Measurements from ENCODE around the gene ZNF132.

ZNF132 gene

DNA sequence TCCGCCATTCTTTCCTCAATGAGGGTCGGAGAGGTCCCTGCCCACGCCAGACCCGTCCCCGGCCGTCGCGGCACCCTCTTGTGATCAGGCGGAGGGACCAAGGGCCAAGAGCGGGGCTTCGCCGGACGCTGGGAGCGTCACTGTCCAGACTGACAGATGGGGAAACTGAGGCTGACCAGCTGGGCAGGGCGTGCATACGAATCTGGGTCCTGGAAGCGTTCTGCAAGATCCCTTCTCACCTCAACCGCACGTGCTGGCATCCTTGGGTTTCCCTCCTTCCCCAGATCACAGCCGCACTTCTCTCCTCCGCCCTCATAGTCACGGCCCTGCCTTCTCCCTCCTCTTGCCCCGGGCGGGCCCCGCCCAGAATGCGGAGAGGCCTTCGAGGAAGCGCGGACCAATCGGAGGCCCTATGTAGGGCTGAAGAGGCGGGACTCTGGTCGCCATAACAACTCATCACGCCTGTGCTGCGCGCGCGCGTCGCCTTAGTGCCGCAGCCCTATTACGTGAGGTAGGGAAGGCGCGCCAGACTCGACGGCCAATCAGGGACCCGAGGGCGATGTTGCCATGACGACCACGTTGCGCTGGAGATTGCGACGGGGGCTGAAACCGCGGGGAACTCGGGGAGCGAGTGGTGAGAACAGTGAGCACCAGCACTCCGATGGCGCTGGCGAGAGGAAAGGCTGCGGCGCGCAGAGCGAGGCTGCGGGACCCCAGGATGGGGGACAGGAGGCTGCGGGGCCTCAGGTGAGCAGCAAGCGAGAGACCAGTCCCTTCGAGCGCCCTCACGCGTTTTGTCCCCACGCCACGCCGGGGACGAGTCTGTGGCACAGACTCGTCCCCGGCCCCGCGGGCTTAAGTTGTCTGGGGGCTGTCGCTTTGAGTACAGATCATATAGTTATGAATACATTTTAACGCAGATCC lies 38.8 kb downstream of the ZNF132 start:
- CTCF ChIA-PET = no interaction called here
- POLR2A ChIA-PET = interaction anchor here (1.4 to 1.5 kb wide), 2 partner anchors 8 to 14 kb away, joined by 4 to 10 read pairs; partner anchors contain the start of genes RPS5 and ZNF584
- H3K36me3 ChIP-seq (ENCODE audit: control insufficient read depth in 2 of 2, insufficient read depth in 1 of 2, low read length in 2 of 2) = no peaks in the 10 kb centered on the region; a peak in 1 of 3 replicates
- H3K4me1 ChIP-seq (ENCODE audit: control insufficient read depth, insufficient read depth, low read length) = peaks cover 3% of the 10 kb centered on the region; the same call in 1 of the 2 replicates
- H3K9me3 ChIP-seq (ENCODE audit: control insufficient read depth, insufficient read depth, low read depth, low read length) = no peaks in the 10 kb centered on the region
- peak overlapping the region; percentile 27; the same call in 1 of the 2 replicates for H3K27ac ChIP-seq (ENCODE audit: extremely low read depth, low read depth, low read length)
- peak overlapping the region; percentile 66 for H3K4me3 ChIP-seq (ENCODE audit: low read depth, low read length)
- TF ChIP-seq ZNF132 (tag by site-specific recombination; IDR thresholded peaks at IDR 0.05; ENCODE audit: borderline replicate concordance) (no peak), ZNF785 (tag by site-specific recombination; IDR thresholded peaks at IDR 0.05) (no peak), ZNF585B (tag by site-specific recombination; IDR thresholded peaks at IDR 0.05) (no peak), ZNF792 (tag by site-specific recombination; IDR thresholded peaks at IDR 0.05) (no peak), ZNF350 (tag by site-specific recombination; IDR thresholded peaks at IDR 0.05) (no peak), SP2 (tag by site-specific recombination; IDR thresholded peaks at IDR 0.05) (peak; percentile 96), MYNN (tag by site-specific recombination; IDR thresholded peaks at IDR 0.05; ENCODE audit: borderline replicate concordance) (peak; percentile 83; the same call in 1 of the 2 replicates), ZNF121 (tag by site-specific recombination; IDR thresholded peaks at IDR 0.05) (no peak), ZNF23 (tag by site-specific recombination; IDR thresholded peaks at IDR 0.05; ENCODE audit: borderline replicate concordance) (no peak), PRDM1 (tag by site-specific recombination; IDR thresholded peaks at IDR 0.05) (no peak), TRIM28 (IDR thresholded peaks at IDR 0.05; ENCODE audit: borderline replicate concordance, low read length) (no peak), KLF10 (tag by site-specific recombination; IDR thresholded peaks at IDR 0.05) (peak; percentile 40; the same call in 1 of the 2 replicates), ZNF274 (IDR thresholded peaks at IDR 0.05; ENCODE audit: low read length) (no peak), ZNF274 (tag by site-specific recombination; IDR thresholded peaks at IDR 0.05; ENCODE audit: borderline replicate concordance) (no peak), ZNF513 (tag by site-specific recombination; IDR thresholded peaks at IDR 0.05) (no peak), ZNF169 (tag by site-specific recombination; IDR thresholded peaks at IDR 0.05) (no peak), ZNF501 (tag by site-specific recombination; IDR thresholded peaks at IDR 0.05) (no peak), ZNF830 (tag by site-specific recombination; IDR thresholded peaks at IDR 0.05; ENCODE audit: low read depth) (no peak), ZNF366 (tag by site-specific recombination; conservative IDR thresholded peaks at IDR 0.05) (peak; percentile 87), REPIN1 (tag by site-specific recombination; IDR thresholded peaks at IDR 0.05; ENCODE audit: low read depth) (no peak), ZNF514 (tag by site-specific recombination; IDR thresholded peaks at IDR 0.05) (no peak), ZNF701 (tag by site-specific recombination; IDR thresholded peaks at IDR 0.05) (no peak), ZNF292 (tag by site-specific recombination; IDR thresholded peaks at IDR 0.05; ENCODE audit: borderline replicate concordance, low read depth) (no peak)
- TF ChIP-seq, protein P1, sequence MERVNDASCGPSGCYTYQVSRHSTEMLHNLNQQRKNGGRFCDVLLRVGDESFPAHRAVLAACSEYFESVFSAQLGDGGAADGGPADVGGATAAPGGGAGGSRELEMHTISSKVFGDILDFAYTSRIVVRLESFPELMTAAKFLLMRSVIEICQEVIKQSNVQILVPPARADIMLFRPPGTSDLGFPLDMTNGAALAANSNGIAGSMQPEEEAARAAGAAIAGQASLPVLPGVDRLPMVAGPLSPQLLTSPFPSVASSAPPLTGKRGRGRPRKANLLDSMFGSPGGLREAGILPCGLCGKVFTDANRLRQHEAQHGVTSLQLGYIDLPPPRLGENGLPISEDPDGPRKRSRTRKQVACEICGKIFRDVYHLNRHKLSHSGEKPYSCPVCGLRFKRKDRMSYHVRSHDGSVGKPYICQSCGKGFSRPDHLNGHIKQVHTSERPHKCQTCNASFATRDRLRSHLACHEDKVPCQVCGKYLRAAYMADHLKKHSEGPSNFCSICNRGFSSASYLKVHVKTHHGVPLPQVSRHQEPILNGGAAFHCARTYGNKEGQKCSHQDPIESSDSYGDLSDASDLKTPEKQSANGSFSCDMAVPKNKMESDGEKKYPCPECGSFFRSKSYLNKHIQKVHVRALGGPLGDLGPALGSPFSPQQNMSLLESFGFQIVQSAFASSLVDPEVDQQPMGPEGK (tag by site-specific recombination; IDR thresholded peaks at IDR 0.05) = peak; percentile 77
- TF ChIP-seq, protein P2, sequence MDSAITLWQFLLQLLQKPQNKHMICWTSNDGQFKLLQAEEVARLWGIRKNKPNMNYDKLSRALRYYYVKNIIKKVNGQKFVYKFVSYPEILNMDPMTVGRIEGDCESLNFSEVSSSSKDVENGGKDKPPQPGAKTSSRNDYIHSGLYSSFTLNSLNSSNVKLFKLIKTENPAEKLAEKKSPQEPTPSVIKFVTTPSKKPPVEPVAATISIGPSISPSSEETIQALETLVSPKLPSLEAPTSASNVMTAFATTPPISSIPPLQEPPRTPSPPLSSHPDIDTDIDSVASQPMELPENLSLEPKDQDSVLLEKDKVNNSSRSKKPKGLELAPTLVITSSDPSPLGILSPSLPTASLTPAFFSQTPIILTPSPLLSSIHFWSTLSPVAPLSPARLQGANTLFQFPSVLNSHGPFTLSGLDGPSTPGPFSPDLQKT (IDR thresholded peaks at IDR 0.05; ENCODE audit: borderline replicate concordance, low read depth, low read length) = no peak
- TF ChIP-seq, protein P3, sequence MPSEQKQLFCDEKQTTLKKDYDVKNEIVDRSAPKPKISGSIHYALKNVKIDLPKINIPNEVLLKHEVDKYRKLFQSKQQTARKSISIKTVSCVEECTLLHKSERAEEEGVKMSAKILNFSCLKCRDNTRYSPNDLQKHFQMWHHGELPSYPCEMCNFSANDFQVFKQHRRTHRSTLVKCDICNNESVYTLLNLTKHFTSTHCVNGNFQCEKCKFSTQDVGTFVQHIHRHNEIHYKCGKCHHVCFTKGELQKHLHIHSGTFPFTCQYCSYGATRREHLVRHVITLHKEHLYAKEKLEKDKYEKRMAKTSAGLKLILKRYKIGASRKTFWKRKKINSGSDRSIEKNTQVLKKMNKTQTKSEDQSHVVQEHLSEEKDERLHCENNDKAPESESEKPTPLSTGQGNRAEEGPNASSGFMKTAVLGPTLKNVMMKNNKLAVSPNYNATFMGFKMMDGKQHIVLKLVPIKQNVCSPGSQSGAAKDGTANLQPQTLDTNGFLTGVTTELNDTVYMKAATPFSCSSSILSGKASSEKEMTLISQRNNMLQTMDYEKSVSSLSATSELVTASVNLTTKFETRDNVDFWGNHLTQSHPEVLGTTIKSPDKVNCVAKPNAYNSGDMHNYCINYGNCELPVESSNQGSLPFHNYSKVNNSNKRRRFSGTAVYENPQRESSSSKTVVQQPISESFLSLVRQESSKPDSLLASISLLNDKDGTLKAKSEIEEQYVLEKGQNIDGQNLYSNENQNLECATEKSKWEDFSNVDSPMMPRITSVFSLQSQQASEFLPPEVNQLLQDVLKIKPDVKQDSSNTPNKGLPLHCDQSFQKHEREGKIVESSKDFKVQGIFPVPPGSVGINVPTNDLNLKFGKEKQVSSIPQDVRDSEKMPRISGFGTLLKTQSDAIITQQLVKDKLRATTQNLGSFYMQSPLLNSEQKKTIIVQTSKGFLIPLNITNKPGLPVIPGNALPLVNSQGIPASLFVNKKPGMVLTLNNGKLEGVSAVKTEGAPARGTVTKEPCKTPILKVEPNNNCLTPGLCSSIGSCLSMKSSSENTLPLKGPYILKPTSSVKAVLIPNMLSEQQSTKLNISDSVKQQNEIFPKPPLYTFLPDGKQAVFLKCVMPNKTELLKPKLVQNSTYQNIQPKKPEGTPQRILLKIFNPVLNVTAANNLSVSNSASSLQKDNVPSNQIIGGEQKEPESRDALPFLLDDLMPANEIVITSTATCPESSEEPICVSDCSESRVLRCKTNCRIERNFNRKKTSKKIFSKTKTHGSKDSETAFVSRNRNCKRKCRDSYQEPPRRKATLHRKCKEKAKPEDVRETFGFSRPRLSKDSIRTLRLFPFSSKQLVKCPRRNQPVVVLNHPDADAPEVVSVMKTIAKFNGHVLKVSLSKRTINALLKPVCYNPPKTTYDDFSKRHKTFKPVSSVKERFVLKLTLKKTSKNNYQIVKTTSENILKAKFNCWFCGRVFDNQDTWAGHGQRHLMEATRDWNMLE (tag by site-specific recombination; conservative IDR thresholded peaks at IDR 0.05; ENCODE audit: low read depth) = no peak
- TF ChIP-seq, protein P4, sequence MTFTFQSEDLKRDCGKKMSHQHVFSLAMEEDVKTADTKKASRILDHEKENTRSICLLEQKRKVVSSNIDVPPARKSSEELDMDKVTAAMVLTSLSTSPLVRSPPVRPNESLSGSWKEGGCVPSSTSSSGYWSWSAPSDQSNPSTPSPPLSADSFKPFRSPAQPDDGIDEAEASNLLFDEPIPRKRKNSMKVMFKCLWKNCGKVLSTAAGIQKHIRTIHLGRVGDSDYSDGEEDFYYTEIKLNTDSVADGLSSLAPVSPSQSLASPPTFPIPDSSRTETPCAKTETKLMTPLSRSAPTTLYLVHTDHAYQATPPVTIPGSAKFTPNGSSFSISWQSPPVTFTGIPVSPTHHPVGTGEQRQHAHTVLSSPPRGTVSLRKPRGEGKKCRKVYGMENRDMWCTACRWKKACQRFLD (tag by site-specific recombination; IDR thresholded peaks at IDR 0.05) = no peak
